DMS79 (cell line): ENCODE results near the gene ATP8B4.
"Not testable (repeated sequence)": the region's sequence is repeated elsewhere in the genome, so short reads cannot be mapped to it uniquely, and the experiment has no call there.

Experiments used
- DNase-seq: peaks from one replicate; lab custom pipeline; 2025; lab: John Stamatoyannopoulos, UW

ATP8B4 gene

GRCh38 chr15:50017522-50017921 lies 101.5 kb downstream of the ATP8B4 start:
- DNase-seq = no peak

DNA sequence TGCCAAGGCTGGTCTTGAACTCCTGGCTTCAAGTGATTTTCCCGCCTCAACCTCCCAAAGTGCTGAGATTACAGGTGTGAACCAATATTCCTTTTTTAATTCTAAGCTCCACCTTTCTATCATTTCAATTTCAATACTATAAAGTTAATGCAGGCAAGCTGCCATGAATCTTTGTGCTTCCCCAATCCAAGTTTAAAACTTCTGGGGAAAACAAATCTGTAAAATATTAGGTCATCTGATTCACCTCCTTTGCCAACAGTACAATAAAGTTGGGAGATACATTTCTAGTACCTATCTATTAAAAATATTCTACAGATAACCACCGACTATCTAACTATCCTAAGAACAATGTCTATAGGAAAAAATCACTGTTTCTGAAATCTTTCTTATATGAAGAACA lies 102.1 kb downstream of the ATP8B4 start:
- no peak for DNase-seq

- no peak for DNase-seq
These were observed 106.2 kb downstream of the ATP8B4 start for GRCh38 chr15:50012790-50013189.

- no peak for DNase-seq
These were observed 109.4 kb downstream of the ATP8B4 start for GRCh38 chr15:50009634-50010033.

DNA sequence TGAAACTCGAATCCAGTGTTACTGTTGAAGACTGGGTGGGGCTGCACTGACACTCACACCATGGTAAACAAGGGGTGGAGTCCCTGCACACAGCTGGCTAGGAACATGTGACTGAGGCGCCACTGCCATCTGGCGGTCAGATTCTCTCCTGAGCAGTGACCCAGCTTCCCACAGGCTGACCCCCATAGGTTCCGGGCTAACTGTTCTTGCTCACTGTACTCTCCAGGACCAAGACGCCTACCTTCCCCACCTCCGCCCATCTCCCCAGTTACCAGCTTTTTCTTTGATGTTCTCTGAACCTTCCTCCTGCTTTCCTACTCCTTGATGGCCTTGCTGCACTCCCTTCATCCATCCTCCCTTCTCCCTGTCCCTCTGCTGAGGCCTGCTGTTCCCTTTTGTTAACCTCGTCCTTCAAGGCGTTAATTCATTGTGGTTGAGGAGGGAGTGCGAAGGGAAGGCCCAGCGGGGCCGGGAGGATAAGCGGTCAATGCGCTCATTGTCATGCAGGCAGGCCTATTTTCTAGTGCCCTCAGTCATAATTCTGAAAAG lies 115.2 kb downstream of the ATP8B4 start:
- DNase-seq = no peak

DNA sequence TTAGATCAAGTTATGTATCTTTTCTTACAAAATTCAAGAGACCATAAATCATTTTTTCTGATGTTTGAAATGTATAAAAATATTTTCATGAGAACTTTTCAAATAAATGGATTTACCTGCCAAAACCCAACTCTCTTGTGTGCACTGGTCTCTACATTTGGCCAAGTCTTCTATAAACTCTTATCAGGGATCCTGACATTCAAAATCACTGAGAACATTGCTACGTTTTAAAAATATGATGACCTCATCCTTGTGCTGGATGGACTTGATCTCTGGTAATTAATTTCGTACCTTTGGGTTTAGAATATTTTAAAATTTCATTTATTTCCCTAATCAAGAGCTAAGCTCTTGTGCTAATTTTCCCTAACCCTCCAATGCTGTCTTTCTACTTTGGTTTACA lies 127.4 kb downstream of the ATP8B4 start:
- DNase-seq = no peak

GRCh38 chr15:49990835-49991545 lies 128.0 kb downstream of the ATP8B4 start:
- no peak for DNase-seq

GRCh38 chr15:49989498-49989897 lies 129.5 kb downstream of the ATP8B4 start:
- no peak for DNase-seq

- DNase-seq = no peak
These were observed 130.3 kb downstream of the ATP8B4 start for GRCh38 chr15:49988766-49989165.

- DNase-seq = no peak
These were observed 131.1 kb downstream of the ATP8B4 start for GRCh38 chr15:49987896-49988295.

- no peak for DNase-seq
These were observed 131.7 kb downstream of the ATP8B4 start for GRCh38 chr15:49987198-49987785.

DNA sequence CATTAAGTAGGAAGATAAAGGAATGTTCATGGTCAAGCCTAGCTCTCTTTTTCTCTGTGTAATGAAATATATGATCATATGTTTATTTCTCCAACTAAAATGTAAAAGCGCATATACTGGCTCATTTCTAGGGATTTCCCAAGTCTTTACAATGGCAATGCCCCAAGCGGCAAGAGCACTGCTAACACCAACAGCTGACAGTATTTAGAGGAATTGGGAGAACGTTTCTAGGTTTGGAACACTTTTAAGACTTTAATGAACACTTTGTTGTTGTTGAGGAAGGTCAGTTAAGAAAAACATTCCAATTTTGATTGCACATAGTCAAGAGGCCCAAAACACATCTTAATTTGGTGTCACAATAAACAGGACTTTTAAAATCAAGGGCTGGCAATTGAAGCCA lies 132.7 kb downstream of the ATP8B4 start:
- DNase-seq = no peak

- DNase-seq = no peak
These were observed 133.6 kb downstream of the ATP8B4 start for GRCh38 chr15:49985463-49985862.

- no peak for DNase-seq
These were observed 134.6 kb downstream of the ATP8B4 start for GRCh38 chr15:49984436-49984835.

- no peak for DNase-seq
These were observed 136.4 kb downstream of the ATP8B4 start for GRCh38 chr15:49982584-49982983.

GRCh38 chr15:49979705-49980382 lies 139.2 kb downstream of the ATP8B4 start:
- no peak for DNase-seq

GRCh38 chr15:49978121-49978520 lies 140.9 kb downstream of the ATP8B4 start:
- no peak for DNase-seq

DNA sequence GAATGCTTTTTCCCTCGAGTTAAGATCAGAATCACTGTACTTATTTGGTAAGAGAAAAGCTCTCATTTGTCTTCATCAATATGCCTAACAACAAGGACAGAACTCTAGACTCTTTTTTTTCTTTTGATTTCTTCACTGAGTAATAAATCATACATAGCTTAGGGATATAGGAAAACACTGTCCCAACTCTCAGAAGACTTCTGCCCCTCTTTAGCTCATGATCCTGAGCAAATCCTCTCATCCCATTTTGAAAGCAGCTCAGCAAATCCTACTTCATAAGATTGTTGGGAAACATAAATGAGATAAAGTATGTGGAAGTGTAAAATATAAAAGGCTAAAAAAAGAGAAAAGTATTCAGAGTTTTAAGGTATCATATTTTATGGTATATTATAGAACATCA lies 141.7 kb downstream of the ATP8B4 start:
- no peak for DNase-seq

DNA sequence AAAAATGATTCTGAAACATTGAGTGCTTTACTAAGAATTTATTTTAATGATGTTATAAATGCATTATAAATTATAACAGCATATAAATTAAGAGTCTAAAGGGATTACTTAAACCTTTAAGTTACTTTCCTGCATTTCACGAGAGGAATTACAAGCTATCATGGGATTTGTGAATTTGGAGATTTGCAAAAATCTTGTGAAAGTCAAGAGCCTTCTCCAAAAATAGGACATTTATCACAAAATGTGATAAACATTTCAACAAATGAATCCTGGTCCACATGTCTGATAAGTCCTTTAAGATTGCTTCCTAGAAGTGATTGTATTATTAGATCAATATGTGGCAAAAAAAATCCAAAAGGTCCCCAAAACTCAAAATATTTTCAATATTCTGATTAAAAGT lies 154.5 kb downstream of the ATP8B4 start:
- DNase-seq = no peak

- no peak for DNase-seq
These were observed 155.0 kb downstream of the ATP8B4 start for GRCh38 chr15:49964061-49964460.

DNA sequence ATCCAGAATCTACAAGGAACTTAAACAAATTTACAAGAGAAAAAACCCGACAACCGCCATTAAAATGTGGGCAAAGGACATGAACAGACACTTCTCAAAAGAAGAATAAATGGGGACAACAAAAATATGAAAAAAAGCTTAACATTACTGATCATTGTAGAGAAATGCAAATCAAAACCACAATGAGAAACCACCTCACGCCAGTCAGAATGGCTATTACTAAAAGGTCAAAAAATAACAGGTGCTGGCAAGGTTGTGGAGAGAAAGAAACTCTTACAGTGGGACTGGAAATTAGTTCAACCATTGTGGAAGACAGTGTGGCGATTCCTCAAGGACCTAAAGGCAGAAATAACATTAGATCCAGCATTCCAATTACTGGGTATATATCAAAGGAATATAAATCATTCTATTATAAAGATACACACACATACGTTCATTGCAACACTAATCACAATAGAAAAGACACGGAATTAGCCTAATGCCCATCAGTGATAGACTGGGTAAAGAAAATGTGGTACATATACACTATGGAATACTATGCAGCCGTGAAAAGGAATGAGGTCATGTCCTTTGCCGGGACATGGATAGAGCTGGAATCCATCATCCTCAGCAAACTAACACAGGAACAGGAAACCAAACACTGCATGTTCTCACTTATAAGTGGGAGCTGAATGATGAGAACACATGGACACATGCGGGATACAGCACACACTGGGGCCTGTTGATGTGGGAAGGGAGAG lies 155.8 kb downstream of the ATP8B4 start:
- not testable (repeated sequence) for DNase-seq

DNA sequence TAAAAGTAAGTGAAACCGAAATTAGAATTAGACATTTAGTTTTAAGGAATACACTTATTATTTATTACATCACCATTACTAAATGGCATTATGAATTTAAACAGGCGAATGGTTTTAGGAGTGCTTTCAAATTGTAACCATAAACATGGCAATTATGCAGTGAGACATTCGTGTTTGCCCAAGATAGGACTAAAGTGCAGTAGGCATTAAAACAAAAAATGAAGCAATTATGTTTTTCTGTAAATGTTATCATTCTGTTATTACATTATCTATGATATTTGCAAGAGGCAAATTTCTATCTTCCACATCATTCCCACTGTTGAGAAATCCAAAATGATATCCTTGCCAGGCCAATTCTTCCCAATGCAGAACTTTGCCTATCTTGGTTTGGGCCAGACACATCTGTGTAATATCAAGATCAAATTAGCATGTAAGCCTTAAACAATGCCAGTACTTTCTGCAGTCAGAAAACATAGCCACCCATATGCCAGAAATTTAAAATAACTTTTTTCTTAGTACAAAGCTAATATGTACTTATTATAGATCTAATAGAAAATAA lies 156.9 kb downstream of the ATP8B4 start:
- no peak for DNase-seq
